EH (cell line): ENCODE results near the gene IFTAP.
A peak's percentile ranks its signal among the peaks of the same experiment; 100 is the strongest.
"Not testable (repeated sequence)": the region's sequence is repeated elsewhere in the genome, so short reads cannot be mapped to it uniquely, and the experiment has no call there.

ENCODE experiments used
- DNase-seq: peaks from one replicate; pipeline ENCODE4 v3.0.0-alpha.2; 2015; ENCODE audit warnings: low read depth

Gene IFTAP, protein sequence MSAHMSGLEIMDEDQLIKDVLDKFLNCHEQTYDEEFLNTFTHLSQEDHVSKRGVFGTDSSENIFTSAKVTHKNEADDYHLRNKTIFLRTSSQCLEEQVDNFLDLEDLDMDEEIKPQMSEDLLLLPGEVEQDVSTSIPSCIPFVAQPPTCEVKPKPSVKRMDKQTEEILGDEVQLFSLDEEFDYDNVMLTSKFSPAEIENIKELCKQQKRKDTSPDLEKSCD

DNA sequence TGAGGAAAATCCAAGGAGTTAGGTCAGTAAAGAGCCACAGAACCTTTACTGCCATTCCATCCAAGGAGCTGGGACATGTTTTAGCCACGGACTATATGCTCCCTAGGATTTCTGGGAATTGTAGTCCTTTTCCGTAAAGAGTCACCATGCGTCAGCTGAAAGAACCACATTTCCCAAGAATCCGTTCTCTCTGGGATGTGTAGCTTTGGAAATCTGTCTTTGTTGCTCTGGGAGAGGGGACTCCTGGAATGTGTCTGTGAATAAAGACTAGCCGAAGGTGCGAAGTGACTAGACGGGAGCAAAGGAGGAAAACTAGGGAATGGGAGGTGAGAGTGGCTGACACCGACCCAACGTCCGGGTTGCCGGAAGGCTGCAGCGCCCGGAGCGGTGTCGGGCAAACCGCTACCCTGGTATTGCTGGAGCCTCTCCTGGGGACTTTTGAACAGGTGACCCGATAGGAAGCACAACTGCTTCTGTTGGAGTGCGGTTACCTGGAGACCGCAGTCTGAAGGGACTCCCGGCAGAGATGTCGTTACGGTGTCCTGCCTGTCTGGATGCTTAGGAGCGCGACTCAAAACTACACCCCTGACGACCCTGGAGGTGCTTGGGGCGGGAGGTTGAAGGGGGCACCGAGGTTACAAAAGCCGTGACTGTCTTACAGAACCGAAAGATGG, at the start of gene IFTAP:
TSS of gene IFTAP (plus strand) at position 187 of the 674 bp plus-strand sequence. CDS start 15,602 bp downstream, outside the sequence.
- peak; percentile 93 for DNase-seq

- DNase-seq = no peak
Measured at GRCh38 chr11:36550385-36551115, 43.8 kb upstream of the IFTAP start.

DNA sequence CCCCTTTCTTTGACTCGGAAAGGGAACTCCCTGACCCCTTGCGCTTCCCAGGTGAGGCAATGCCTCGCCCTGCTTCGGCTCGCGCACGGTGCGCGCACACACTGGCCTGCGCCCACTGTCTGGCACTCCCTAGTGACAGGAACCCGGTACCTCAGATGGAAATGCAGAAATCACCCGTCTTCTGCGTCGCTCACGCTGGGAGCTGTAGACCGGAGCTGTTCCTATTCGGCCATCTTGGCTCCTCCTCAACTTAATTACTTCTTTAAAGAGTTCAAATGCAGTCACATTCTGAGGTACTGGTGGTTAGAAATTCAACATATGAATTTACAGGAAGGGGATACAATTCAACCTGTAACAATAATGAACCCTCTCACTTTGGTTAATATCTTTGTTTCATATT, 36.9 kb upstream of the IFTAP start:
- not testable (repeated sequence) for DNase-seq

GRCh38 chr11:36557991-36558390, 36.3 kb upstream of the IFTAP start:
- DNase-seq = no peak

- DNase-seq = no peak
Measured at GRCh38 chr11:36558571-36559413, 35.5 kb upstream of the IFTAP start.

DNA sequence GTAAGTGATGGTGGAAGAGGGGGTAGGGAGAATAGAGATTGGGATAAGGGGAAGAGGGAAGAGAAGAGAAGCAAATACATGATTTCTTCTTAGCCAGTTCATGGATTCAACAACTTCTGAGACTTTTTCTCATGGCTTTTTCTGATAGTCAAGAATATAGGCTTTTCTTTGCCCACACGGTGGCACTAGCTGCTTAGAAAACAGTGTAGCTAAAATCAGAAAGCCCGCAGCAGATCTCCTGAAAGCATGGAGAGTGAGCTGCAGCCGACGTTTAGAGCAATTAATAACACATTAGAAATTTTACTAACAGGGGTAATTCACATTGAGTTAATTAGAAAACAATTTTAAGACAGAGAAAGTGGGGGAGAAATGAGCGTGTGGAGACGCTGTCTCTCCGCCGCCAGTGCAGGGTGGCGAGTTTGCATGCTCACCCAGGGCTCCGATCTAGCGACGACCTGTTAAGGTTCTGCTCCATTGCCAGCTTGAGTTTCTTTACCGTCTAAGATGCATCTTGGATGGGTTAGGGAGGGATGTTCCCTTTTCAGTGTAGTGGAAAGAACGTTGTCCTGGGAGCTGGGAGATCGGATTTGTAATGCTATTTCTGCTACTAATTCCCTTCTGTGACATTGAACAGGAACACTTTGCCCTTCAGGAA, 29.8 kb upstream of the IFTAP start:
- peak; percentile 68 for DNase-seq

GRCh38 chr11:36565031-36565610, 29.2 kb upstream of the IFTAP start:
- no peak for DNase-seq

DNA sequence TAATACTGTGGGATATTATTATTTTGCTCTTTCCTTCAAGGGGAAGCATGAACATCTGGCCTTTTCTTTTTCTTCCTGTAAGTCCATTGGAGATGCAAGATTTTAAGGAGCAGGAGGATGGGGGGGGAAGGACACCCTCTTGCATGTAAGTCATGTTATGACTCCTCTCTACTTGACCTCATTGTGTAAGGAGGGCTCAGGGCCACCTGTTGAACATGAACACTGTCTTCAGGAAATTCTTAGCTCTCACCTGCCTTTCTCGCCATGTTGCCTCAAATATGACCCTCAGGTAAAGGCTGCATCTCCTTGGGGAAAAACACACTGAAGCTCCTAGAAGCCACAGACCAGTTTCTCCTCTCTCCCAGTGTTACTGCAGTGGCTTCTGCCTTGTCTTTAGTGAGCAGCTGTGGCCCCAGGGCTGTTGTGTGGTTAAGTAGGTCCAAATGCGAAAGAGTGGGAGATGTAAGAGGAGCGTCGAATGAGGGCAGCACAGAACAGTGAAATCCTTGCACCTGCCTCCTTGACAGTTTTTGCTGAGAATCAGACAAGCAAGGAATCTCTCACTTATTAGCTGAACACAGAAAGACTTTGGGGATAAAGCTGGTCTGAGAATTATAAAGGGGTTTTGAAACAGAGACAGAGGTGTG, 27.8 kb upstream of the IFTAP start:
- DNase-seq = no peak

GRCh38 chr11:36567694-36568093, 26.6 kb upstream of the IFTAP start, which contains the start of gene RAG1:
RAG1 (plus strand) TSS chr11:36568007; CDS start chr11:36573305, 5,298 bp downstream.
- no peak for DNase-seq

DNA sequence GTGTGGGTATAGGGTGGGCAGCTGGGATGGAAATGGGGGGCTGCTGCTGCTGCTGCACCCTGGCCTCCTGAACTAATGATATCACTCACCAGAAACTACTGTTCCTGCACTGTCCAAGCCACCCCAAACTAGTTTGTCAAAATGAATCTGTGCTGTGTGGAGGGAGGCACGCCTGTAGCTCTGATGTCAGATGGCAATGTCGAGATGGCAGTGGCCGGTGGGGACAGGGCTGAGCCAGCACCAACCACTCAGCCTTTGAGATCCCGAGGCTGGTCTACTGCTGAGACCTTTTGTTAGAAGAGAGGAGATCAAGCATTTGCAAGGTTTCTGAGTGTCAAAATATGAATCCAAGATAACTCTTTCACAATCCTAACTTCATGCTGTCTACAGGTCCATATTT, 25.2 kb upstream of the IFTAP start:
- DNase-seq = no peak

DNA sequence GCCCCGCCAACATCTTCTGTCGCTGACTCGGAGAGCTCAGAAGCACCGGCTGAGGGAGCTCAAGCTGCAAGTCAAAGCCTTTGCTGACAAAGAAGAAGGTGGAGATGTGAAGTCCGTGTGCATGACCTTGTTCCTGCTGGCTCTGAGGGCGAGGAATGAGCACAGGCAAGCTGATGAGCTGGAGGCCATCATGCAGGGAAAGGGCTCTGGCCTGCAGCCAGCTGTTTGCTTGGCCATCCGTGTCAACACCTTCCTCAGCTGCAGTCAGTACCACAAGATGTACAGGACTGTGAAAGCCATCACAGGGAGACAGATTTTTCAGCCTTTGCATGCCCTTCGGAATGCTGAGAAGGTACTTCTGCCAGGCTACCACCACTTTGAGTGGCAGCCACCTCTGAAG, 19.8 kb upstream of the IFTAP start:
- no peak for DNase-seq

- no peak for DNase-seq
Measured at GRCh38 chr11:36577373-36577772, 16.9 kb upstream of the IFTAP start.

GRCh38 chr11:36577859-36578258, 16.4 kb upstream of the IFTAP start:
- DNase-seq = peak; percentile 65

DNA sequence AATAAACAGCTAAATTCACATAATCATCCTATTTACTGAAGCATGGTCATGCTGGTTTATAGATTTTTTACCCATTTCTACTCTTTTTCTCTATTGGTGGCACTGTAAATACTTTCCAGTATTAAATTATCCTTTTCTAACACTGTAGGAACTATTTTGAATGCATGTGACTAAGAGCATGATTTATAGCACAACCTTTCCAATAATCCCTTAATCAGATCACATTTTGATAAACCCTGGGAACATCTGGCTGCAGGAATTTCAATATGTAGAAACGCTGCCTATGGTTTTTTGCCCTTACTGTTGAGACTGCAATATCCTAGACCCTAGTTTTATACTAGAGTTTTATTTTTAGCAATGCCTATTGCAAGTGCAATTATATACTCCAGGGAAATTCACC, 15.8 kb upstream of the IFTAP start:
- no peak for DNase-seq

- DNase-seq = no peak
Measured at GRCh38 chr11:36581536-36581935, 12.8 kb upstream of the IFTAP start.

DNA sequence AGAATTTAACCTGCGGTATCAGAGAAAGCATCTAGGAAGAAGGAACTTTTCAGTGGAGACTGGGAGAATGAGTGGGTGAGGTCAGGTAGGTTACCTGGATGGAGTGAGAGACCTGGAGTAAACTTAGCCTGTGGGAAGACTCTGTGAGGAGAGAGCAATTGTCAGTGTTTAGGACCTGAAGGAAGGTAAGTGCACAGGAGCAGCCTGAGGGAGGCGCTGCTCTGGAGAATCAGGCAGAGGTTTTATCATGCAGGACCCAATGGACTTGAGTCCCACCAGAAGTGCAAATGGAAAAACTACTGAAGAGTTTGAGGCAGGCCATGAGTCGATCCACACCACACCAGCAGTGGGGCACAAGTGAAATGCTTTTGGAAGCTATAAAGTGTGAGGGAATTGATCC, 10.6 kb upstream of the IFTAP start:
- no peak for DNase-seq

- peak; percentile 5 for DNase-seq
Measured at GRCh38 chr11:36586543-36586942, 7.8 kb upstream of the IFTAP start.

GRCh38 chr11:36588099-36588498, 6.2 kb upstream of the IFTAP start:
- no peak for DNase-seq

DNA sequence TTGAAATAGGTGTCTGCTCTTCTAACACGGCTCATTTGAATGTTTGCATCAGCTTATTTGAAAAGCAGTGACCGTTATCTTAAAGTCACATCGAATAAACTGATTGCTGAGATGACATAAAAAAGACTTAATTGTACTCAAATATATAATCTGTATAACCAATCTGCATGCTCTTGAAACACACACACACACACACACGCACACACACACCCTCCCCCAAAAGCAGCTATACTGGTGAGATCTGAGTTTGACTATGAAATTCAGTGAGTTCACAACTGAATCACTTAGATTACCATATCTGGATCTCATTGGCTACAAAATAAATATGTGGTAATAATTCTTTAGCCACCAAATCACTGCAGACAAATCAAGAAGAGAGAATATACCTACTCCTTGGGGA, 3.8 kb upstream of the IFTAP start:
- DNase-seq = no peak

DNA sequence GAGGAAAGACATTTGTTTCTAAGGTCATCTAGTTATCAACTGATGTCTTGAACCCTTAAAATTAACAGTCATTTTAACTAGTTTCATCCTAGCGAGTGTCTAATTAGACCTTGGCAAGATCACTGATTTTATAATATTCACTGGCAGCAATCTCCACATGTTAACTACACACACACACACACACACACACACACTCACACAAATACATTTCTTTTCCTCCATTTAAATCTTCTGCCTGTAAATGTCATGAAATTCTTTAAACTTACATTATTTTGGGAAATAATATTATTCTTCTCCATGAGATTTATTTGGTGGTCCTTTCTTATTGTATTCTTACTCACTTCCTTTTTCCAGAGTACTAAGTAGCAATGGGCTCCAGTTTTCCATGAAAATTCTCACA, 2.9 kb upstream of the IFTAP start:
- DNase-seq = no peak

GRCh38 chr11:36596880-36597279, 2.6 kb downstream of the IFTAP start:
- no peak for DNase-seq
